NCI-H2196 treated with DMSO at 0.1 percent for 48 hours (cell line): Measurements from ENCODE around the gene TRDMT1.

Experiments used
- DNase-seq: peaks from one replicate; lab custom pipeline; 2025; ENCODE audit not compliant: unreplicated experiment; lab: John Stamatoyannopoulos, UW

Gene TRDMT1

GRCh38 chr10:17210361-17210760, 8.9 kb upstream of the TRDMT1 start:
- no peak for DNase-seq

- no peak for DNase-seq
Observed at GRCh38 chr10:17209881-17210280, 8.4 kb upstream of the TRDMT1 start.

GRCh38 chr10:17209302-17209701, 7.8 kb upstream of the TRDMT1 start:
- DNase-seq = no peak

- DNase-seq = no peak
Observed at GRCh38 chr10:17208476-17208875, 7.0 kb upstream of the TRDMT1 start.

DNA sequence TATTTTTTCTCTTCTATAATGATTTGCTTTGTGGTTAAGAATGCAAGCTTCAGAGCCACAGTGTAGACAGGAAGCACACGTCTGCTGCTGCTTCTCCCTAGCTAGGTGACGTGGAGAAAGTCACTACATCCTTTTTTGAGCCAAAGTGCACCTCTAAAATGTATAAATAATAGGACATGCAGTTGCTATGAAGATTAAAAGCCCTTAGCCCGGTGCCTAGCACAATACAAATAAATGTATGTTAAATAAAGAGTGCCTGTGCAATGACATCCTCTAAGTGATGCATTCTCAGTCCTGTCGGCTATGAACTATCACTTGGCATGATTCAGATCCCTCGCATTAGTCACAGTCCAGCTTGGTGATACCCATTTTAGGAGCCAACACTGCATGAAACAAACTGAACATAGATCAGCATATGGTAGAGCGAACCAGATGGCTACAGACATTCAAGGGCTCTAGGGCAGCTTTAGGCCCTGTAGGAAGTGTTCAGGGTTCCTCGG, 4.8 kb upstream of the TRDMT1 start:
- no peak for DNase-seq

- no peak for DNase-seq
Observed at GRCh38 chr10:17203416-17203815, 1.9 kb upstream of the TRDMT1 start.

DNA sequence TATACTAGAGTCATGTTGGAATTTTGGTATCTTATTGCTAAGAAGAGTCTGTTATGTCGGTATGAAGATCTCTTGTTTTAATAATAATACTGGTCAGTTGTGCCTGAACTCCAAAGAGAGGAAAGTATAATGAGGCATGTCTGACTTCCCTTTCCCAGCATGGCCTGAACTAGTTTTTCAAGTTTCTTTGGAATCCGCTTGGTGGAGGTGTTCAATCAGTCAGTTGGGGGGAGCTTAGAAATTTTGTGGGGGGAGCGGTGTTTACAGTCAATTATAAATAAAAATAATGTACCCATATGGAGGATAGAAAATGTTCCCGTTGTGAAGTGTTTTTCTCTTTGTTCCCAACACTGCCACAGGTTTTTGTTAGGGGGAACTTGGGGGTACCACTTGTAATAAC, 1.5 kb upstream of the TRDMT1 start:
- no peak for DNase-seq

DNA sequence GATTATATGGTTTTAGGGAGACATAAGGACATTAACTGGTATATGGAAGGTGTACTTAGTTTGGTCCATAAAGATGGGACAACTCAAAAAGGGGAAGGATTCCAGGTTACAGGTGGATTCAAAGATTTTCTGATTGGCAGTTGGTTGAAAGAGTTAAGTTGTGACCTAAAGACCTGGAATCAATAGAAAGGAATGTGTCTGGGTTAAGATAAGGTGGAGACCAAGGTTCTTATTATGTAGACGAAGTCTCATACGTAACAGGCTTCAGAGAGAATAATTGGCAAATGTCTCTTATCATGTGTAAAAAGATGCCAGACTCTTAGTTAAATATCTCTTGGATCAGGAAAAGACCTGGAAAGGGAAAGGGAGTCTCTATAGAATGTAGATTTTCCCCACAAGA, 1.0 kb upstream of the TRDMT1 start:
- DNase-seq = no peak

- no peak for DNase-seq
Observed at GRCh38 chr10:17201794-17202116, 283 bp upstream of the TRDMT1 start.

DNA sequence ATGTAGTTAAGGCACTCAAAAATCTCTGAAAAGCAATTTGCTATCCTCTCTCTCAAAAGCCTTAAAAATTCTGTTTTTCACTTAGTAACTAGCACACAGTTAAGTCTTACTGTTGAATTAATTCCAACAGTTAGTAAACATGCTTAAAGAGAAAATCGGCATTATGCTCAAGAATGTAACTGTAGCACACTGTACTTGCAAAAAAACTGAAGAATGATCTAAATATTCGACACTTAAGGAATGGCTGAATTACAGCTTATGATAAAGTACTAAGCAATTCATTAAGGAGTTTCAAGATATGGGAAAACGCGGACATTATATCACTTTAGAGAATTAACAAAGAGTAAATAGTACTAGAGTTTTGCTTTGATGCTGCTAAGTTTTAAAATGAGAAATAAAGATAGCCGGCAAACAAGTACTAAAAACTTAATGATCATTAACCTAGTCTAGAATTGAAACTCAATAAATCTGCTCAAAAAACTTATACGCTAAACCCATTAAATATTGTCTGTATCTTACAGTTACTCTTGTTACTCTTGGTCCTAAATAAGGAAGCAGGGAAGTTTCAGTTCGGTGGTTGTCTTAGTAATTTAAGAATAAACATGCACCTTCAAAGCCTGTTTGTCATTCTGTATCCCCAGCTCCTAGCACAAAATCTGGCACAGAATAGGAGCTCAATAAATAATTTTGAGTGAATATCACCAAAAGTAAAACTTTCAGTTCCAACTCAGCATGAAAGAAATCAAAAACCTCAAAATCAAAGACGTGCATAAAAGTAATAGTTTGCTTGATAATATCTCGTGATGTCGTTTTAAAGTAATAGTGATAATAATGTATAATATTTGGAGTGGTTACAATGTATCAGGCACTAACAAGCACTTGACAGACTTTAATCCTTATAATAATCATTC, 1.2 kb downstream of the TRDMT1 start:
- no peak for DNase-seq

GRCh38 chr10:17199351-17199804, 2.1 kb downstream of the TRDMT1 start:
- no peak for DNase-seq

- no peak for DNase-seq
Observed at GRCh38 chr10:17196573-17196972, 4.9 kb downstream of the TRDMT1 start.

- DNase-seq = no peak
Observed at GRCh38 chr10:17196045-17196444, 5.4 kb downstream of the TRDMT1 start.

DNA sequence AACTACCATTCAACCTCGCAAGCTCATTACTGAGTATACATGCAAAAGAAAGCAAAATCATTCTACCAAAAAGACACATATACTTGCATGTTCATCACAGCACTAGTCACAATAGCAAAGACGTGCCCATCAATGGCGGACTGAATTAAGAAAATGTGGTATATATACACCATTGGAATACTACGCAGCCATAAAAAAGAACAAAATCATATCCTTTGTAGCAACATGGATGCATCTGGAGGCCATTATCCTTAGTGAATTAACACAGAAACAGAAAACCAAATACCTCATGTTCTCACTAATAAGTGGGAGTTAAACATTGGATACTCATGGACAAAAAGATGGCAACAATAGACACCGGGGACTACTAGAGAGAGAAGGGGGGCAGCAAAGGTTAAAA, 6.4 kb downstream of the TRDMT1 start:
- no peak for DNase-seq

DNA sequence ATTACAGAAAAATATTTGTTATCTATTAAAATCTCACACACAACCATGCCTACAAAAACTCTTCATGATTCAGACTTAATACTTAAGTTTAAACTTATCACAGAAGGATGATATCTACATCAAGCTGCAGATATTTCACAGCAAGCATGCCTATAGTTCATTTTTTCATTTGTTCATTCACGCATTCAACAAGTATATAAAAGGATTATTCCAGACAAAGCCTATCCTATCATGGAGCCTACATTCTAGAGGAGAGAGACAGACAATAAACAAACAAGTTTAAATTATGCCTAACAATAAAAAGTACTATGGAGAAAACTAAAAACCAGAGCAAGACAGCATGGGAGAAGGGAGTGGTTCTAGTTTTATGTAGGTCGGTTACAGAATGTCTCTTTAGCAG, 10.9 kb downstream of the TRDMT1 start:
- no peak for DNase-seq

- no peak for DNase-seq
Observed at GRCh38 chr10:17188644-17189172, 12.8 kb downstream of the TRDMT1 start.

DNA sequence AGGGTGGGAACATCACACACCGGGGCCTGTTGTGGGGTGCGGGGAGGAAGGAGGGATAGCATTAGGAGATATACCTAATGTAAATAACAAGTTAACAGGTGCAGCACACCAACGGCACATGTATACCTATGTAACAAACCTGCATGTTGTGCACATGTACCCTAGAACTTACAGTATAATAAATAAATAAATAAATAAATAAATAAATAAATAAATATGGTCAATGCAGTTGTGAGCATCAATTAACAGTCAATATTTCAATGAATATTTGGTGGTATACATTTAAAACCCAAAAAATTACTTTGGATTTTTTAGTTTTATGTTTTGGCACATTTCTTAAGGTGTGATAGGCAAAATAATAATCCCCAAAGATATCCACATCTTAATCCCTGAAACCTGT, 15.6 kb downstream of the TRDMT1 start:
- no peak for DNase-seq

DNA sequence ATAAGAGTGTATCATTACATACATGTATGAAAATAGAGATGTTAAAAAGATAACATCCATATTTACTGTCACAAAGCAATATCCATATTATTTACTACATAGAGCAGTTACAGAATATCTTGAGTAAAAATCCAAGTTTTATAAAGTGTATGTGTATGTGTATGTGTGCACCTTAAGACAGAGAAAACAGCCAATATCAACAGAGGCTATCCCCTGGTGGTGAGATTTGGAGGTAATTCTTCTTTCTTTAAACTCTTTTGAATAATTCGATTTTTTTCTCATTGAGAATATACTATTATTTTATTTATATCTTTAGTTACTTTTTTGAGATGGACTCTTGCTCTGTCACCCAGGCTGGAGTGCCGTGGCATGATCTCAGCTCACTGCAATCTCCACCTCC, 18.4 kb downstream of the TRDMT1 start:
- DNase-seq = no peak

GRCh38 chr10:17181751-17182150, 19.7 kb downstream of the TRDMT1 start:
- no peak for DNase-seq

- DNase-seq = no peak
Observed at GRCh38 chr10:17181110-17181509, 20.4 kb downstream of the TRDMT1 start.

GRCh38 chr10:17179002-17179401, 22.5 kb downstream of the TRDMT1 start:
- DNase-seq = no peak

GRCh38 chr10:17178006-17178405, 23.5 kb downstream of the TRDMT1 start:
- no peak for DNase-seq

DNA sequence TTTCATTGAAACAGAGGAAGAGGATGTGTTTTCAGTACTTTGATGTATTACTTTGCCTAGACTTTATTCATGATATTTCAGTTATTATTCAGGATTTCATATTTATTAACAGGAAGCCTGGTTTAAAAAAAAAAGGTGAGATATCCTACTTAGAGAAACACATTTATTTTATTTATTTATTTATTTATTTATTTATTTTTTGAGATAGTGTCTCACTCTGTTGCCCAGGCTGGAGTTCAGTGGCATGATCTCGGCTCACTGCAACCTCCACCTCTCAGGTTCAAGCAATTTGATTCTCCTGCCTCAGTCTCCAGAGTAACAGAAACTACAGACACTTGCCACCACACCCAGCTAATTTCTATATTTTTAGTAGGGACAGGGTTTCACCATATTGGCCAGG, 24.5 kb downstream of the TRDMT1 start:
- no peak for DNase-seq
